Measurements from ENCODE around the gene TNXB.

TNXB gene

GRCh38 chr6:32058511-32058963 lies 50.6 kb downstream of the TNXB start:
- TF ChIP-seq FOXP2 (optimal IDR thresholded peaks at IDR 0.05; ENCODE audit: borderline replicate concordance, extremely low read depth, extremely low read length, insufficient read depth) (no peak), POLR2AphosphoS5 (IDR thresholded peaks at IDR 0.05; ENCODE audit: low read depth, low read length) (no peak), SIN3A (IDR thresholded peaks at IDR 0.05; ENCODE audit: borderline replicate concordance, insufficient read depth, low read length) (no peak), TAF1 (IDR thresholded peaks at IDR 0.05; ENCODE audit: borderline replicate concordance, insufficient read depth, low read length) (no peak), REST (IDR thresholded peaks at IDR 0.05; ENCODE audit: insufficient read depth in 1 of 2, low read depth in 2 of 2, low read length in 2 of 2) (no peak)

DNA sequence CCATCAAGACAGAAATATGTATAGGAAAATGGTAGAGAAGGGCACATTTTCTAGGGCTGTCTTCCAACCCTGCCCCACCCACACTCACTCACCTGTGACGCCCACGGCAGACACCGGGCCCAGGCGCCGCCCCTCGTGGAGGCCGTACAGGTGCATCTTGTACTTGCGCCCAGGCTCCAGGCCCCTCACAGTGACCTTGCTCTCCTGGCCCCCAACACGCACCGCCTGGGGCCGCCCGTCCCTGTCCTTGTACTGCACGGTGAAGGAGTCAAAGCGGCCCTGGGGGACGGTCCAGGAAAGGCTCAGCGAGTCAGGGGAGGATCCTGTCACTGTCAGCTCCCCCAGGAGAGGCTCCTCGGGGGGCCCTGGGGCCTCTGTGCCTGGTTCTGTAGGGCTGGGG lies 51.2 kb downstream of the TNXB start:
- TF ChIP-seq REST (IDR thresholded peaks at IDR 0.05; ENCODE audit: insufficient read depth in 1 of 2, low read depth in 2 of 2, low read length in 2 of 2) = no peak
- TF ChIP-seq FOXP2 (optimal IDR thresholded peaks at IDR 0.05; ENCODE audit: borderline replicate concordance, extremely low read depth, extremely low read length, insufficient read depth) = no peak

DNA sequence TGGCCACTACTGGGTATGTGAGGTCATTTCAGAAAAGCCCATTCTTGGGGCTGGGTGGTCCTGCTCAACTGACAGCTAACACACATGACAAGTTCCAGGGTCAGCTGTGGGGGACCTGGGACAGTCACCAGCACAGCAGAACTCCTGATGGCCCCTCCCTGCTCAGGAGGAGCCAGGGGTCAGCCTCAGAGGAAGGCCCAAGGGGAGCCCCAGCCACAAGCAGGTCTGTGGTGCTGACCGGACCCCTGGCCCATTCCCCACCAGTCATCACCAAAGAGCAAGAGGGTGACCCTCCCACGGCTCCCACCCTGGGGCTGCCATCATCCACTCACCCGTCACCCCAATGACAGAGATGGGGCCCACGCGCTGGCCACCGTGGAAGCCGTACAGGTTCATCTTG lies 52.9 kb downstream of the TNXB start:
- TF ChIP-seq SIN3A (IDR thresholded peaks at IDR 0.05; ENCODE audit: borderline replicate concordance, insufficient read depth, low read length) (no peak), FOXP2 (optimal IDR thresholded peaks at IDR 0.05; ENCODE audit: borderline replicate concordance, extremely low read depth, extremely low read length, insufficient read depth) (no peak), TAF1 (IDR thresholded peaks at IDR 0.05; ENCODE audit: borderline replicate concordance, insufficient read depth, low read length) (no peak), REST (IDR thresholded peaks at IDR 0.05; ENCODE audit: insufficient read depth in 1 of 2, low read depth in 2 of 2, low read length in 2 of 2) (no peak), POLR2AphosphoS5 (IDR thresholded peaks at IDR 0.05; ENCODE audit: low read depth, low read length) (no peak)

DNA sequence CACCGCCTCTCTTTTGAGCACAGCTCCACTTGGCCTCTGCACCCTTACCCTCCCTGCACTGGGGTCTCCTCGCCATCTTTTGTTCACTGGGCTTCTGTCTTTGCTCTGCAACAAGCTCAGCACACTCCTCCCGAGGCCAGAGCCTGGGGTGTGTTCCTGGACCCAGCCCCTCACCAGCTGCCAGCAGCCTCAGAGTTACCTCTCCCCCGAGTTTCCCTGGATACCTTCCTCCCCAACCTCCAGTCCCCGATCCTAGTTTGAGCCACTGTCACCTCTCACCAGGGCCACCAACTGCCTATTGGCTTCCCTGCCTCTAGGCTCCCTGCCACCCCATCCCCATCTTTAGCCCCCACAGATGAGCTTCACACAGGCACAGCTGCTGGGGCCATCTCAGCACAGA lies 58.6 kb downstream of the TNXB start:
- no peak for TF ChIP-seq POLR2AphosphoS5 (IDR thresholded peaks at IDR 0.05; ENCODE audit: low read depth, low read length)
- no peak for TF ChIP-seq FOXP2 (optimal IDR thresholded peaks at IDR 0.05; ENCODE audit: borderline replicate concordance, extremely low read depth, extremely low read length, insufficient read depth)
- no peak for TF ChIP-seq SIN3A (IDR thresholded peaks at IDR 0.05; ENCODE audit: borderline replicate concordance, insufficient read depth, low read length)
- no peak for TF ChIP-seq TAF1 (IDR thresholded peaks at IDR 0.05; ENCODE audit: borderline replicate concordance, insufficient read depth, low read length)
- no peak for TF ChIP-seq REST (IDR thresholded peaks at IDR 0.05; ENCODE audit: insufficient read depth in 1 of 2, low read depth in 2 of 2, low read length in 2 of 2)
